Measurements from ENCODE around the gene SLC1A5. TPM values are rescaled to one million over a fixed set of nuclear protein-coding genes. Genes with fewer than 3 reads are reported as not detected.

The SLC1A5 gene
- polyA plus RNA-seq, 1 of the 3 experiments (the other 2 are of a cell fraction): 80.4 TPM

- Histone ChIP-seq H3K27me3 (ENCODE audit: insufficient read depth) (no peaks in the 10 kb centered on the region), H3F3A (replicated peaks; ENCODE audit: insufficient read depth) (peaks cover 22% of the 10 kb centered on the region), H3K9ac (peak overlapping the region; percentile 91; the same call in 1 of the 2 replicates), H3K4me2 (peak overlapping the region; percentile 98), H4K20me1 (ENCODE audit: insufficient read depth) (peaks cover 9% of the 10 kb centered on the region; the same call in 1 of the 2 replicates), H2AFZ (ENCODE audit: low read depth) (no peak overlapping the region), H3K79me2 (ENCODE audit: insufficient read depth) (peaks cover 75% of the 10 kb centered on the region), H3K4me3 (ENCODE audit: low read depth in 2 of 2, low read length in 1 of 2) (peak overlapping the region; percentile 62 to 95; a peak in 3 of 4 replicates), H3K9me2 (no peaks in the 10 kb centered on the region), H3K9me3 (no peaks in the 10 kb centered on the region), H3K4me1 (ENCODE audit: control insufficient read depth in 1 of 2, insufficient read depth in 2 of 2, low read depth in 1 of 2, low read length in 1 of 2) (peaks cover 18 to 30% of the 10 kb centered on the region in 2 experiments; a peak in 3 of 4 replicates), H3K36me3 (replicated peaks in 1 of 2; ENCODE audit: control insufficient read depth in 1 of 2, insufficient read depth in 2 of 2, low read length in 1 of 2) (peaks cover 8 to 27% of the 10 kb centered on the region in 2 experiments), H3K27ac (ENCODE audit: low read depth in 2 of 2, low read length in 1 of 2) (peak overlapping the region in 1 of 2 experiments; percentile 92; a peak in 2 of 4 replicates)
- TF ChIP-seq MAX (IDR thresholded peaks at IDR 0.05; ENCODE audit: low read depth) (no peak), RCOR1 (IDR thresholded peaks at IDR 0.05; ENCODE audit: low read length) (no peak), EZH2phosphoT487 (IDR thresholded peaks at IDR 0.05; ENCODE audit: borderline replicate concordance, low read depth) (no peak), RAD21 (IDR thresholded peaks at IDR 0.05; ENCODE audit: low read length) (no peak), ZBTB33 (IDR thresholded peaks at IDR 0.05; ENCODE audit: borderline replicate concordance, low read depth) (no peak), POLR2AphosphoS5 (IDR thresholded peaks at IDR 0.05; ENCODE audit: low read depth, low read length) (no peak), MXI1 (IDR thresholded peaks at IDR 0.05; ENCODE audit: low read depth, low read length) (no peak), PBX3 (IDR thresholded peaks at IDR 0.05) (no peak), JUND (IDR thresholded peaks at IDR 0.05) (no peak), USF2 (IDR thresholded peaks at IDR 0.05; ENCODE audit: borderline replicate concordance, low read depth, low read length) (no peak), TAF1 (IDR thresholded peaks at IDR 0.05; ENCODE audit: borderline replicate concordance, low read depth, low read length) (no peak)
- CTCF ChIA-PET: interaction anchor here (0.7 to 3.5 kb wide), 10 partner anchors 12 to 205 kb away, joined by 3 to 18 read pairs (median 4); partner anchors contain the start of gene DACT3
- POLR2A ChIA-PET: interaction anchor here (0.6 kb wide), 2 partner anchors 18 to 40 kb away, joined by 3 read pairs; partner anchors contain the start of gene FKRP
- DNase-seq: no peak
- WGBS (ENCODE audit: low lambda C conversion rate): 84% methylated on average over 19 of the region's 19 CpGs
These were observed 3.1 kb downstream of the SLC1A5 start for GRCh38 chr19:46785054-46785979.

Data from SK-N-SH (cell line).